T-helper 9 cell (primary cell): ENCODE results near the gene PSMA2.

Experiments used
- DNase-seq: peaks from one replicate; pipeline ENCODE4 v3.0.0-alpha.2; 2020
- total RNA-seq, 2 donors: gene quantifications; one replicate each; lab custom pipeline; 2026; lab: John Stamatoyannopoulos, UW

PSMA2 gene
- 4.5 to 17.6 reads per million in 2 donors for total RNA-seq

GRCh38 chr7:42931834-42932651 is at the start of gene PSMA2, which contains the start of gene MRPL32:
TSS of gene PSMA2 (minus strand) at chr7:42932174. CDS start at chr7:42932158, 16 bp downstream.
TSS of gene MRPL32 (plus strand) at chr7:42932376. CDS start at chr7:42932387, 11 bp downstream.
- peak; percentile 85 for DNase-seq

DNA sequence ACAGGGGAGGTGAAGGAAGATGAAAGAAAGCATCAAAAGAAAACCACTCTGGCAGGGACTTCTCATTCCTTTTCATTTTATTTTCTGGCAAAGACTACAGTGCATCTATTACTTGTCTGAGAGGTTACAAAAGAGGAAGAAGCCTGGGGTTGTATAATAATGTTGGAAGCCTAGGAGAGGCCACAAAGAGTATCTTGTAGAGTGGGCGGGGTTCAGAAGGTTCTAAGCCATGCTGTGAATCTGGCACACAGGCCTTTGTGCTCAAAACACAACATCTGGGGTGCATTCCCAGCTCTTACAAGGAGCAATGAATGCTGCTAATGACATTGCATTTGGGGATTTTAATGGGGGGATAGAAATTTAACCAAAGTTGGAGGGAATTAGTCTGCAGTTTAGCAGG is 49.6 kb upstream of the PSMA2 start:
- DNase-seq, result no peak

DNA sequence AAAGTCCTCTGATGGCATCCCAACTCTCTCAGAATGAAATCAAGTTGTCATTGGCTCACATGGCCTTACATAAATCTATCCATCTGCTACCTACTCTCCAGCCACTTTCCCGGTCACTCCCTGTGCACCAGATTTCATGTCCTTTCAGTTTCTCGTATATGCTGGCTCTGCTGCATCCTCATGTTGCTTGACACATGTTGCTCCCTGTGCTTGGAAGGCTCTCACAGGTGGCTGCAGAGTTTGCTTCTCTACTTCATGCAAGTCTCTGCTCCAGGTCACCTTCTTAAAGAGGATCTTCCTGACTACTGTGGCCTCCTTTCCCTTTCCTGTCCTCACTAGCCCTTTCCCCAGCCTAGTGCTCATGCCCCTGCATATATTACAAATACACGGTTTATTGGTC is 48.5 kb upstream of the PSMA2 start:
- no peak for DNase-seq

DNA sequence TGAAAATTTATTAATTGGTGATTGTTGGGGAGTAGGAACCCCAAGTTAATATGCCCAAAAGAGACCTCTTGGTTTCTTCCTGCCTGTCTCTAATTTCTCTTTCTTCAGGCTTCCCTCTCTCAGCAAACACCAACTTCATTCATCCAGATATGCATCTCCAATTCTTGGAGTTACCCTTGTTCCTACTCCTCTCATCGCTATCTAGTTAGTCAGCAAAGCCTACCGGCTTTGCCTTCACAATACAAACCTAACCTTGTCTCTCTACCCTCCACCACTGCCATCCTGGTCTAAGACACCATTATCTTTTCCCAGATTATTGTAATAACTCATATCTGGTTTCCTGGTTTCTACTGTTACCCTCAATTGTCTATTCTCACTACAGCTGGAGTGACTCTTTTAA is 48.1 kb upstream of the PSMA2 start:
- no peak for DNase-seq

DNA sequence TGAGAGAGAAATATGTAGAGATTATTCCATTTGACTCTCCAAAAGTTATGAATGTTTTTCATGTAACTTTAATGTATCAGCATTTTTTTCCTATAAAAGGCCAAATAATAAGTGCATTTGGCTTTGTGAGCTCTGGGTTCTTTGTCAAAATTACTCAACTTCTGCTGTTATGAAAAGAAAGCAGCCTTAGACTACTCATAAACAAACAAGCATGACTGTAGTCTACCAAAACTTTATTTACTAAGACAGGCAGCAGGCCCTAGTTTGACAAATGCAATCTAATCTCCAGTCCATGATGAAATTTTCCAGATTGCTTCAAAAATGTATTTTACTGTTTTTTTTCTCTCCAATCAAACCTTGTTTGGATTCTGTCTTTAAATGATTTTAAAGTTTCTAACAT is 46.5 kb upstream of the PSMA2 start:
- DNase-seq, result no peak

DNA sequence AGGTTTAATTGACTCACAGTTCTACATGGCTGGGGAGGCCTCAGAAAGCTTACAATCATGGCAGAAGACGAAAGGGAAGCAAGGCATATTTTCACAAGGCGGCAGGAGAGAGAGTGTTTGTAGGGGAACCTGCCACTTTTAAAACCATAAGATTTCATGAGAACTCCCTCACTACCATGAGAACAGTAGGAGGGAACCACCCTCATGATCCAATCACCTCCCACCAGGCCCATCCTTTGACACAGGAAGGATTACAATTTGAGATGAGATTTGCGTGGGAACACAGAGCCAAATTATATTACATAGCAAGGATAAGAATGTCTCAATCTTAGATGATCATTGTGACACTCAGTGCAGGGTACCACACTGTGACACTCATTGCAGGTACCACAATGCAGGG is 44.4 kb upstream of the PSMA2 start:
- no peak for DNase-seq

DNA sequence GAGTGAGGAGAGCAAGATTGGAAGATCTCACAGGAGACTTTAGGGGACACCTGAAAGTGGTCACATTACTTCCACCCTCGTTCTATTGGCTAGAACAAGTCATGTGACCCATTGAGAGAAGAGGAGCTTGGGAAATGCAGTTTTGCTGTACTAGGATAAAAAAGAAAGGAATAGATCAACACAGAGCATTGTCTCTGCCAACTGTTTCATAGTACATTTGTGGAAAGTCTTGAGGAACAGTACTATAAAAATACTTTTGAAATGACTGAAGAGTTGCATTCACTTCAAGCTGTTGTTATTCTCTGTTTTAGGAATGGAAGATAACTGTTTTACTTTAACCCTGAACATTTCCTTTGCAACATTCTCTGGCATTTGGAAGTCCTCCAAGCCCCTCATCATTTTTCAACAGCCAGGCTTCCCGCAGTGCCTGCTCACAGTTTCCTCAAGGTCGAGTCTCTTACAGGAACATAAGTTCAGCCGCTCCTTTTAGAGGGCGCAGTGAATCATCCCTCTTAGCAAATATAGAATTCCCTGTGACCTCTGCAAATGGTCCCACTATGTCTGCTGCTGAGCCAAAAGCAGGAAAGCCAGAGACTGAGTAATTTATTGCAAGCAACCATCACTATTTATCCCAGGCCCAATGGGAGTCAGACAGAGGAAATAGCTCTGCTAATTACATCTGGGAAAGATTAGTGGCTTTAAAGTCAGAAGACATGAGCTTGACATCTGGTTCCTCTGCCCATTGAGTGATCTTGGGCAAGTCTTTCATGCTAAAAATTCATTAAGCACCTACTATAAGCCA is 40.9 kb upstream of the PSMA2 start:
- no peak for DNase-seq

DNA sequence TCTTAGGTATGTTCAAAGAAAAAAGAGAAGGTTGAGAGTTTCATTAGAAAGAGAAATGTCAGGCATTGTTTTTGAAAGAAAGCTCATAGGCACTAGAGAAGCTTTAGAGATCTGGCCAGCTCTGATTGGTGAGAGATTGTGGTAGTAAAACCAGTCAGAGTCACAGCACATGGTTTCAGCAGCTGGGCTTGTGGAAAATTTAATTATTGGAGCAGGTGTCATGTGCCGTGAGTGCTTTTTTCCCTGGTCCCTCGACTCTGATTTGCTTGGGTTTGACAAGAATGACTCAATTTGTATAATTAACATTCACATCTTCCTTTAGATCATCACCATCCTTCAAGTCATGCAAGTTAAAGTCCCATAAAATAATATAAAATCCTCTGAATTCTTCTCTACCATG is 35.4 kb upstream of the PSMA2 start:
- no peak for DNase-seq

DNA sequence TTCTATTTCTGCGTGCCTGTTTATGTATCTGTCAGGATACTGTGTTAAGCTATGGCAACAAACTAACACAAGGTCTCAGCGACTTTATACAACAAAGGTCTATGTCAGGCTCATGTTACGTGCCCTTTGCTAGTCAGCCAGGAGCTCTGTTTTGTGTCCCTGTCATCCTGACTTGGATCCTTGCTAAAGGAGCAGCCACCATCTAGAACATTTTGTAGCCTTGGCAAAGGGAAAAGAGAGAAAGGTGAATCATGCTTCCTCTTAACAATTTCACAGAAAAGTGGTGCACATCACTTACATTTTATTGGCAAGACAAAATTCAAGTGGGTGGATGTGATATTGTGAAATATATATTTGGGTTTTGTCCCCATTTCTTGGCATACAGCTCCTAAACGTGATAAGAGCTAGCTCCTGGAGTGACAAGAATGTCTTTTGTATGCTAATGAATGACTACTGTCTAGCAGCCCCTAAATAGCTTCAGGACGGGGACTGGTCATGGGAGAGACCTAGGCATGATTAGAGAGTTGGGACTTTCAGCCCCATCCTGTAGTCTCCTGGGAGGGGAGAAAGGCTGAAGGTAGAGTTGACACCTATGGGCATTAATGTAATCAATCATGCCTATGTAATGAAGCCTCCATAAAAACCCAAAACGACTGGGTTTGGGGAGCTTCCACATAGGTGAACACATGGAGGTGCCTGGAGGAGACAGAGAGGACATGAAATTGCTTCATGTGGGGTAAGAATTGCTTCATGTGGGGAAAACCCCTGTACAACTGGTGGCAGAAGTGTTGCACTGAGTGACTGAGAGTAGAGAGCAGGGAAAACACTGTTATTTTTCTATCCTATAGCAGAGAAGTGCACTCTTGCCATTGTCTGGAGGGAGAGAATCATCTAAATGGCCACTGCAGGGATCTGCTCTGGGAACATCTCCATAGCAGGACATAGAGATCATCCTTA is 33.2 kb upstream of the PSMA2 start:
- DNase-seq, result no peak

GRCh38 chr7:42964293-42964692 is 32.3 kb upstream of the PSMA2 start:
- DNase-seq, result no peak

DNA sequence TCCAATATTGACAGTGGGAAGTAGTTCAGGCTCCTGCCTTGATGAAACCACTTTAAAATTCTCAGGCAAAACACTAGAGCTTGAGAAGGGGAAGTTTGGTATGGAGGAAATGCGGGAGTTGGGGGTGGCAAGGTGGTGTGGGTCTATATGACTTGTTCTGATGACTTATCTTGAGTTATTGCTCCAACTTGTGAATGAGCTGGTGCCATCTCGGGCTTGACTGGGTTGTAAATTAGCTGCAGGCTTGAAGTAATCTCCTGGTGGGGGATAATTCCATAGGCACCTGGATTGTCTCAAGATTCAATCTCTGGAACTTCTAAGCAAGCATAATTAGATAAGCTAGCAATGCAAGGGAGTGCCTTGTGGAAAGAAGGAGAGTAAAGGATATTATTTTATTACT is 29.2 kb upstream of the PSMA2 start:
- DNase-seq, result no peak

- DNase-seq, result no peak
These were observed 28.8 kb upstream of the PSMA2 start for GRCh38 chr7:42960762-42961161.

DNA sequence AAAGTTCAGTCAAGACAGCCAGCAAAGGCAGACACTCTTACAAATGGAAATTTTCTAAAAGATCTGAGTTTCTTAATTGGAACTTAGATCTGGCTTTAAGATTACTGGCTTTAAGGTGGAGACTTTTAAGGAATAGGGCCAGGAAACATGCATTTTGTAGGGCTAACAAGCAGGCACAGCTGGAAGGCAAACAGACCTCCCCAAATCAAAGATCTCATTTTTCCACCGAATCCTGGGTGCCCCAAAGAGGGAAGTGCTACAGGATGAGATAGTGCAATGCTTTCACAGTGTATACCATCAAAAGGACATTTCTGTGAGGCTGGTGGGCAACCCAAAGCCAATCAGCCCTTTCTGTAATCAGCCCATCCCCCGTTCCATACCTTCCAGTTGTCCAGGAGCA is 27.6 kb upstream of the PSMA2 start:
- no peak for DNase-seq

DNA sequence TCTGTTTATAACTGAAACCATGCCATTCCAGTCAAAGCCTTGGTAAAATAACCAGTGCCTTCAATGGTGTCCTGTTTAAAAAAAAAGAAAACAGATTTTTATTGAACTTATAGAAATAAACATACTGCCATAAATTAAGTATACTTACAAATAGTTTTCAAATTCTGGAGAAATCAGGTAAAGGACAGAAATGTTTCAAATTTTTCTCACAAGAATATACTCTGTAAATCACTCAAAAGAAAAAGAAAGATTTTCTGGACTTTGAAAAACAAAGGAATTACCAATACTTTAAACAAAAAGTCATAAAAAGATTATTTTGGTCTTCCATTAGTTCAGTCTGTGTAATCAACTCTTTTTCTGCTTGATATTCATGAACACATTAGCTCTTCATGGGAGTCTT is 24.1 kb upstream of the PSMA2 start:
- DNase-seq, result no peak

- no peak for DNase-seq
These were observed 22.0 kb upstream of the PSMA2 start for GRCh38 chr7:42953994-42954393.

GRCh38 chr7:42952328-42952727 is 20.4 kb upstream of the PSMA2 start:
- no peak for DNase-seq

- no peak for DNase-seq
These were observed 18.4 kb upstream of the PSMA2 start for GRCh38 chr7:42950417-42950816.

- no peak for DNase-seq
These were observed 15.5 kb upstream of the PSMA2 start for GRCh38 chr7:42947521-42947920.

DNA sequence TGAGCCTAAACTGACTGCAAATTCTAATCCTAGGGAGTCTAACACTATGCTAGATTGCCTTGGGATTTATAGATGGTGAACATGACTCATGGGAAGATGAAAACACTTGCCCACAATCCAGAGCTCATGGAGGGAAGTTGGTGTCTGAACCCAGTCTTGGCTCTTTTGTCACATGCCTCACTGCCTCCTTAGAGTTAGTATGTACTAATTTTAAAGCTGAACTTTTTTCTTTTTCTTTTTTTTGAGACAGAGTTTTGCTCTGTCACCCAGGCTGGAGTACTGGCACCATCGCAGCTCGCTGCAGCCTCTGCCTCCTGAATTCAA is 14.6 kb upstream of the PSMA2 start:
- no peak for DNase-seq

GRCh38 chr7:42945821-42946626 is 14.1 kb upstream of the PSMA2 start:
- no peak for DNase-seq

GRCh38 chr7:42940985-42941847 is 9.2 kb upstream of the PSMA2 start:
- peak; percentile 63 for DNase-seq
